Endothelial cell (in vitro differentiated cells): ENCODE data around the gene PLAGL2. TPM values are rescaled to one million over a fixed set of nuclear protein-coding genes. Genes with fewer than 3 reads are reported as not detected.
A peak's percentile ranks its signal among the peaks of the same experiment; 100 is the strongest.

Source experiments
- DNase-seq: peaks from one replicate; pipeline ENCODE4 v3.0.0; 2021; ENCODE audit warnings: low spot score
- H3K27ac Mint-ChIP-seq: one replicate; pipeline ENCODE4 v1.8.0; 2021; ENCODE audit warnings: mixed read lengths, inconsistent platforms; ENCODE audit not compliant: unreplicated experiment
- H3K27me3 Mint-ChIP-seq: one replicate; pipeline ENCODE4 v1.8.0; 2021; ENCODE audit warnings: mild to moderate bottlenecking, moderate library complexity, mixed read lengths, inconsistent platforms; ENCODE audit not compliant: unreplicated experiment
- H3K36me3 Mint-ChIP-seq: one replicate; pipeline ENCODE4 v1.8.0; 2021; ENCODE audit warnings: mild to moderate bottlenecking, low read depth, mixed read lengths, inconsistent platforms; ENCODE audit not compliant: unreplicated experiment
- H3K4me1 Mint-ChIP-seq: one replicate; pipeline ENCODE4 v1.8.0; 2021; ENCODE audit warnings: mild to moderate bottlenecking, mixed read lengths, inconsistent platforms; ENCODE audit not compliant: unreplicated experiment
- H3K4me3 Mint-ChIP-seq: one replicate; pipeline ENCODE4 v1.8.0; 2021; ENCODE audit warnings: mild to moderate bottlenecking, mixed read lengths, inconsistent platforms; ENCODE audit not compliant: unreplicated experiment
- H3K9me3 Mint-ChIP-seq: one replicate; pipeline ENCODE4 v1.8.0; 2021; ENCODE audit warnings: mixed read lengths, inconsistent platforms; ENCODE audit not compliant: unreplicated experiment
- total RNA-seq: library from RNA; stranded (reverse); fragmentation: NEBNext Ultra II Directional; extraction: Animal tissue kit (Norgen Biotek cat#: 25700); gene quantifications from one replicate; pipeline ENCODE4 v1.2.1, GENCODE V29; 2021; ENCODE audit not compliant: unreplicated experiment
- TF ChIP-seq, protein P1 (sequence below): fragments of 200-600 bp; sonication (generic); IDR thresholded peaks from one replicate; pipeline ENCODE4 v1.5.0; 2021; ENCODE audit warnings: antibody characterized with exemption; ENCODE audit not compliant: unreplicated experiment

The PLAGL2 gene
- total RNA-seq, 1 donor from 2014 or later: 23.7 TPM

DNA sequence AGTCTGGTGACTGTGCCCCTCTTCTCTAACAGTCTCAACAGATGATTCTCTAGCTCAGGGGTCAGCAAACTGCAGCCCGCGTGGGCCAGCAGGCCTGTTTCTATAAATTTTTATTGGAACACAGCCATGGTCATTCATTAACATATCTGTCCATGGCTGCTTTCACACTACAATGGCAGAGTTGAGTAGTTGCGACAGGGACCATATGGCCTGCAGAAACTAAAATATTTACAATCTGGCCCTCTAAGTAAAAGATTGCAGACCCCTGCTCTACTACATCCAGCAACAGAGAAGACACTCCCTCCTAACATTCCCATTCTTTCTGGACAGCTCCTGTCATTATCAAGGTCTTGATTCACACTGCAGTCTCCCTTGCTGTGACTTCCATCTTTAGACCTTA, 45.2 kb downstream of the PLAGL2 start:
- no peaks in the 10 kb centered on the region for H3K9me3 Mint-ChIP-seq
- H3K4me3 Mint-ChIP-seq: no peak overlapping the region
- H3K36me3 Mint-ChIP-seq: peaks cover 54% of the 10 kb centered on the region
- no peak overlapping the region for H3K27ac Mint-ChIP-seq
- no peak for DNase-seq
- H3K4me1 Mint-ChIP-seq: peaks cover 9% of the 10 kb centered on the region
- peaks cover 10% of the 10 kb centered on the region for H3K27me3 Mint-ChIP-seq
- TF ChIP-seq, protein P1, sequence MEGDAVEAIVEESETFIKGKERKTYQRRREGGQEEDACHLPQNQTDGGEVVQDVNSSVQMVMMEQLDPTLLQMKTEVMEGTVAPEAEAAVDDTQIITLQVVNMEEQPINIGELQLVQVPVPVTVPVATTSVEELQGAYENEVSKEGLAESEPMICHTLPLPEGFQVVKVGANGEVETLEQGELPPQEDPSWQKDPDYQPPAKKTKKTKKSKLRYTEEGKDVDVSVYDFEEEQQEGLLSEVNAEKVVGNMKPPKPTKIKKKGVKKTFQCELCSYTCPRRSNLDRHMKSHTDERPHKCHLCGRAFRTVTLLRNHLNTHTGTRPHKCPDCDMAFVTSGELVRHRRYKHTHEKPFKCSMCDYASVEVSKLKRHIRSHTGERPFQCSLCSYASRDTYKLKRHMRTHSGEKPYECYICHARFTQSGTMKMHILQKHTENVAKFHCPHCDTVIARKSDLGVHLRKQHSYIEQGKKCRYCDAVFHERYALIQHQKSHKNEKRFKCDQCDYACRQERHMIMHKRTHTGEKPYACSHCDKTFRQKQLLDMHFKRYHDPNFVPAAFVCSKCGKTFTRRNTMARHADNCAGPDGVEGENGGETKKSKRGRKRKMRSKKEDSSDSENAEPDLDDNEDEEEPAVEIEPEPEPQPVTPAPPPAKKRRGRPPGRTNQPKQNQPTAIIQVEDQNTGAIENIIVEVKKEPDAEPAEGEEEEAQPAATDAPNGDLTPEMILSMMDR: no peak

DNA sequence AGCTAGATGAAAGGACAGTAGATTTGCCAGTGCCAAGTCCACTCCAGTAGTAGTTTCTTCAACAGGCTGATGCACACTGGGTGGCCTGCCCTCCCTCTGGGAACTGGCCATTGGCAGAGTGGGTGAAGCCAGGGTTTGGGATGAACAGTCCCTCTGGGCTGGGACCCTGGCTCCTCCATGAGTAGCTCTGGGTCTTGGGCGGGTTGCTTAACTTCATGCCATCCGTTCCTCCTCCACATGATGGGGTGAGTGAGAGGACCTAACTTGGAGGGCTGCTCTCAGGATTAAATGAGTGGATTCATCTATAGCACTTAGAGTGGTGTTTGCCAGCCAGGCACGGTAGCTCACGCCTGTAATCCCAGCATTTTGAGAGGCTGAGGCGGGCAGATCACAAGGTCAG, 47.2 kb downstream of the PLAGL2 start:
- no peak for DNase-seq
- H3K27me3 Mint-ChIP-seq: peaks cover 6% of the 10 kb centered on the region
- H3K27ac Mint-ChIP-seq: no peak overlapping the region
- H3K4me1 Mint-ChIP-seq: peaks cover 16% of the 10 kb centered on the region
- H3K9me3 Mint-ChIP-seq: no peaks in the 10 kb centered on the region
- H3K36me3 Mint-ChIP-seq: peaks cover 43% of the 10 kb centered on the region
- TF ChIP-seq, protein P1: no peak
- peak overlapping the region; percentile 74 for H3K4me3 Mint-ChIP-seq

DNA sequence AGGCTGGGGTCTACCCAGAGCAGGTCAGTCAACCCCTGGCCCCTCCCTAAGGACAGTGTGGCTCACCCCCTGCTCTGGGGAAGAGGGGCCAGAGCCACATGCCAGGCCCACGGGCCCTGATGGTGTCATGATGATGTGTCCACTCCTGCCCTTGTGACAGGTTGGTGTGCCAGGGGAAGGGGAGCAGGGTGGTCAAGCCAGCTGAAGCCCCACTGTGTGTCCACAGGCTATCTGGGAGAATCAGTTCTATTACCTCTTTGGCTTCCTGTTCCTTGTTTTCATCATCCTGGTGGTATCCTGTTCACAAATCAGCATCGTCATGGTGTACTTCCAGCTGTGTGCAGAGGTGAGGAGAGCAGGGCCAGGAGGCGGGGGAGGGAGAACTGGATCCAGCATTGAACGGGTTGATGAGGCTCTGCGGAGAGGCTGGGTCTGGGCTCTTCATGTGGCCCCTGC, 47.7 kb downstream of the PLAGL2 start:
- no peak for DNase-seq
- H3K36me3 Mint-ChIP-seq: peaks cover 38% of the 10 kb centered on the region
- H3K4me3 Mint-ChIP-seq: no peak overlapping the region
- peaks cover 21% of the 10 kb centered on the region for H3K4me1 Mint-ChIP-seq
- no peak overlapping the region for H3K27ac Mint-ChIP-seq
- H3K27me3 Mint-ChIP-seq: peaks cover 4% of the 10 kb centered on the region
- TF ChIP-seq, protein P1: no peak
- H3K9me3 Mint-ChIP-seq: no peaks in the 10 kb centered on the region

DNA sequence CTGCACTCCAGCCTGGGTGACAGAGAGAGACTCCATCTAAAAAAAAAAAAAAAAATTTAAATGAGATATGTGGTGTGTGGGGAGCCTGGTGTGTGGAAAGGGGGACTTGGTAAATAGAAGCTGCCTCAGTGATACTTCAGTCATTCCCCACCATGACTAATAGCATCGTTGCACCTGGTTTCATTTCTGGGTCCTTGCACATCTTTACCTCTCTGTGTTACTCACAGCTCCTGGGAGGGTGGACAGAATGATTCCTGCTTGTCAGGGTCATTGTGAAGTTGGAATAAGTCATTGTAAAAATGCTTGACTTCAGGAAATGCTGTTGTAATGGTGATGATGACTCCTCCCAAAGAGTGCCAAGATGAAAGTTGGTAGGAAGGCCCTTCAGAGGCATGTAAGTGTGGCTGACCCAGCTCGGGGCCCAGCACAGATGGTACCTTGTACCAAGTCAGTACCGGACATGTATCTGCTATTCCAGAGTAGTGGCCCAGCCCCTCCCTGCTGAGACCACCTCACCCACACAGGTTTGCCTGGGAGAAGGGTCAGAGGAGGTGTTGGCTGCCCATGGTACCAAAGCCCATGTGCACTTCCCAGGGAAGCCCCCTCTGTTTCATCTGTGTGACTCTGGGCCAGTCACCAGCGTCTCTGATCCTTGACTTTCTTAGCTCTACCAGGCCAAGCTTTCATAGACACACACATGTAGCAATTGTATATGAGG, 48.4 kb downstream of the PLAGL2 start:
- Mint-ChIP-seq H3K27ac (no peak overlapping the region), H3K9me3 (no peaks in the 10 kb centered on the region), H3K36me3 (peaks cover 35% of the 10 kb centered on the region), H3K4me3 (no peak overlapping the region), H3K4me1 (peaks cover 24% of the 10 kb centered on the region), H3K27me3 (peaks cover 2% of the 10 kb centered on the region)
- no peak for DNase-seq
- TF ChIP-seq, protein P1: no peak

DNA sequence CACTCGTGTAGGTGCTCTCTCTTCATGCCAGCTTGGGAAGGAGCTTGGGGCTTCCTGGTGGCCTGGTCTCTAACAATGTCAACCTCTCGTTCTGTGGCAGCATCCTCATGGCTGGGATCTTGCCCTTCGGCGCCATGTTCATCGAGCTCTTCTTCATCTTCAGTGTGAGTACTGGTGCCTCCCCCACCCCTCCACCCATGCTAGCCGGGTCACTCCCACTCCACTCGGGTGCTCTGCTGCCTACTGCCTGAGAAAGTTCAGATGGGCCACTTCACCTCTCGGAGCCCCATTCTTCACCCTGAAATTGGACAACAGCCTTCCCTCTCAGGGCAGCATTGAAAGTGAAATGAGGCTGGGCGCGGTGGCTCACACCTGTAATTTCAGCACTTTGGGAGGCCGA, 49.2 kb downstream of the PLAGL2 start:
- Mint-ChIP-seq H3K4me1 (peaks cover 24% of the 10 kb centered on the region), H3K27ac (no peak overlapping the region), H3K9me3 (no peaks in the 10 kb centered on the region), H3K4me3 (no peak overlapping the region), H3K36me3 (peaks cover 31% of the 10 kb centered on the region), H3K27me3 (no peaks in the 10 kb centered on the region)
- no peak for DNase-seq
- TF ChIP-seq, protein P1: no peak
